Stomach (tissue), 4 donors: Measurements from ENCODE around the gene STAM2.

Experiments
- POLR2AphosphoS5 ChIP-seq, 3 donors: sonication (generic); formaldehyde crosslinking; IDR thresholded peaks; one replicate each; pipeline ENCODE4 v1.6.1; 2016; ENCODE audit warnings: antibody characterized with exemption in 3 of 3
- TF ChIP-seq, protein P1 (sequence below), 7 experiments: fragments of 450-650 bp in 4 of 7; fragments of 200-600 bp in 3 of 7; sonication (generic) in 3 of 7; IDR thresholded peaks; one replicate each; pipeline ENCODE4 v1.5.1; 2016 to 2019; ENCODE audit warnings: antibody characterized with exemption in 7 of 7, control low read depth in 2 of 7, mild to moderate bottlenecking in 1 of 7

DNA sequence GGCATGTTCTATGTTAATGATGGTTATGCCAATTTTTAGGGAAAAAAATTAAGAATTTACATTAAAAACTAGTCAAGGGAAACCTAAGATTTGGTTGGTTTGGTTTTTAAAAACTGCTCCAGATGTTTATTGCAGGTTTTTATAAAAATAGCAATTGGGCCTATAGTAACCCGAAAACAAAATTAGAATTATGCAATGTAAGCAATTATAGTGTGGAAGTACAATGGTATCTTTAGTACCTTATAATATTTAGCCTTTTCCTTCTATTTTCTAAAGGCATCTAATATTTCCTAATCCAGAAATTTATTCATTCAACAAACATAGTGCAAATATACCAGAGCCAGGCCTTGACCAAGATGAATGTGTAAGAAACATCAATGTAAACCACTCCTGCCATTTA lies 104.0 kb downstream of the STAM2 start:
- no peak for TF ChIP-seq POLR2AphosphoS5 (IDR thresholded peaks at IDR 0.05)
- TF ChIP-seq, protein P1, sequence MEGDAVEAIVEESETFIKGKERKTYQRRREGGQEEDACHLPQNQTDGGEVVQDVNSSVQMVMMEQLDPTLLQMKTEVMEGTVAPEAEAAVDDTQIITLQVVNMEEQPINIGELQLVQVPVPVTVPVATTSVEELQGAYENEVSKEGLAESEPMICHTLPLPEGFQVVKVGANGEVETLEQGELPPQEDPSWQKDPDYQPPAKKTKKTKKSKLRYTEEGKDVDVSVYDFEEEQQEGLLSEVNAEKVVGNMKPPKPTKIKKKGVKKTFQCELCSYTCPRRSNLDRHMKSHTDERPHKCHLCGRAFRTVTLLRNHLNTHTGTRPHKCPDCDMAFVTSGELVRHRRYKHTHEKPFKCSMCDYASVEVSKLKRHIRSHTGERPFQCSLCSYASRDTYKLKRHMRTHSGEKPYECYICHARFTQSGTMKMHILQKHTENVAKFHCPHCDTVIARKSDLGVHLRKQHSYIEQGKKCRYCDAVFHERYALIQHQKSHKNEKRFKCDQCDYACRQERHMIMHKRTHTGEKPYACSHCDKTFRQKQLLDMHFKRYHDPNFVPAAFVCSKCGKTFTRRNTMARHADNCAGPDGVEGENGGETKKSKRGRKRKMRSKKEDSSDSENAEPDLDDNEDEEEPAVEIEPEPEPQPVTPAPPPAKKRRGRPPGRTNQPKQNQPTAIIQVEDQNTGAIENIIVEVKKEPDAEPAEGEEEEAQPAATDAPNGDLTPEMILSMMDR (IDR thresholded peaks at IDR 0.05), result no peak
